BLaER1 (cell line): ENCODE measurements around the gene DUSP16.
A peak's percentile ranks its signal among the peaks of the same experiment; 100 is the strongest.

Experiments used
- H3K27ac ChIP-seq: shearing (Covaris generic); formaldehyde crosslinking; 2 replicates; pipeline ENCODE4 v1.8.1; 2022
- H3K27me3 ChIP-seq: shearing (Covaris generic); formaldehyde crosslinking; 2 replicates; pipeline ENCODE4 v1.8.1; 2022
- H3K36me3 ChIP-seq: shearing (Covaris generic); formaldehyde crosslinking; 2 replicates; pipeline ENCODE4 v1.8.1; 2022
- H3K4me1 ChIP-seq: shearing (Covaris generic); formaldehyde crosslinking; 2 replicates; pipeline ENCODE4 v1.8.1; 2022
- H3K4me2 ChIP-seq: shearing (Covaris generic); formaldehyde crosslinking; 2 replicates; pipeline ENCODE4 v1.8.1; 2022
- H3K4me3 ChIP-seq: shearing (Covaris generic); formaldehyde crosslinking; 2 replicates; pipeline ENCODE4 v1.8.1; 2022
- H3K9ac ChIP-seq: shearing (Covaris generic); formaldehyde crosslinking; 2 replicates; pipeline ENCODE4 v1.8.1; 2022
- H3K9me3 ChIP-seq: shearing (Covaris generic); formaldehyde crosslinking; 2 replicates; pipeline ENCODE4 v1.8.1; 2022
- H4K20me1 ChIP-seq: shearing (Covaris generic); formaldehyde crosslinking; 2 replicates; pipeline ENCODE4 v1.8.1; 2022
- Cebpa-rat ChIP-seq: shearing (Covaris generic); IDR thresholded peaks from 2 replicates; pipeline ENCODE4 v1.8.1; 2022

Gene DUSP16

GRCh38 chr12:12461923-12462315 is 100.7 kb downstream of the DUSP16 start:
- no peaks in the 10 kb centered on the region for H3K9me3 ChIP-seq
- no peaks in the 10 kb centered on the region for H3K27me3 ChIP-seq
- no peak for TF ChIP-seq Cebpa-rat
- H3K27ac ChIP-seq: no peak overlapping the region
- H3K4me1 ChIP-seq: peaks cover 5% of the 10 kb centered on the region
- no peak overlapping the region for H3K4me3 ChIP-seq
- no peak overlapping the region for H3K4me2 ChIP-seq
- peaks cover 4% of the 10 kb centered on the region; the same call in 1 of the 2 replicates for H3K36me3 ChIP-seq
- H4K20me1 ChIP-seq: no peaks in the 10 kb centered on the region
- no peak overlapping the region for H3K9ac ChIP-seq

DNA sequence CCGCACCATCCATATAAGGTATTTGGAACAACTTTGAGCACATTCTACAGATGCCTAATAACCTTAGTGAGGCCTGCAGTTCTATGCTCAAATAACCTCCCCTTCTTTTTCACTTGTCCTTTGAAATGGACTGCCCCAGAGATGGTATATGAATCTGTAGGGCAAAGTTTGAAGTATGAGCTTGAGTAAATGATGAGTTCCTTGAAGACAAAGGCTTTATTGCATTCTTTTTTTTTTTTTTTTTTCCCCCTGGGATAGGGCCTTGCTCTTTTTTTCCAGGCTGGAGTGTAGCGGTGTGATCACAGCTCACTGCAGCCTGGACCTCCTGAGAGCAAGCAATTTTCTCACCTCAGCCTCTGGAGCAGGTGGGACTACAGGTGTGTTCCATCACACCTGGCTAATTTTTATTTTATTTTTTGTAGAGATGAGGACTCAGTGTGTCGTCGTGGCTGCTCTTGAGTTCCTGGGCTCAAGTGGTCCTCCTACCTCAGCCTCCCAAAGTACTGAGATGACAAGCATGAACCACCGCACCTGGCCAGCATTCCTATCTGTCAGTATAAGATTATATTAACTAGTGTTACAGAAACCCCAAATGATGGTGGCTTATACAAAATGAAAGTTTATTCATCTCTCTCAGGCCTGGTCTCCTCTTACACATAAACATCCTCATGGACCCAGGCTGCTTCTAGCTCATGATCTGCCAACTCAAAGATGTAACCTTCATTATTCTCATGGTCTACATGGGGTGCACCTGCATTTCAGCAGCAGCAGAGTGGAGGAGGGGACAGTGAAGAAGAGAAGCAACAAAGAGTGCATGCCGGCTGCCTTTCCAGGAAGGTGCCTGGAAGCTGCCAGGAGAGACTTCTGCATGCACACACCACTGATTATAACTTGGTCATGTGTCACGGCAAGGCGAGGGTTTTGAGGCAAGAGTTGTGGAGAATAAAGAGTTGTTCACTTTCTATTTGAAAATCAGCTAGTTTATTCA is 101.4 kb downstream of the DUSP16 start:
- no peak overlapping the region for H3K4me2 ChIP-seq
- H3K9ac ChIP-seq: no peak overlapping the region
- no peaks in the 10 kb centered on the region for H4K20me1 ChIP-seq
- H3K27me3 ChIP-seq: no peaks in the 10 kb centered on the region
- H3K36me3 ChIP-seq: peaks cover 4% of the 10 kb centered on the region; the same call in 1 of the 2 replicates
- no peak overlapping the region for H3K4me3 ChIP-seq
- no peak for TF ChIP-seq Cebpa-rat
- H3K9me3 ChIP-seq: no peaks in the 10 kb centered on the region
- H3K4me1 ChIP-seq: peaks cover 3% of the 10 kb centered on the region; the same call in 1 of the 2 replicates
- H3K27ac ChIP-seq: no peak overlapping the region

- Histone ChIP-seq H3K9me3 (no peaks in the 10 kb centered on the region), H3K4me2 (no peak overlapping the region), H3K36me3 (no peaks in the 10 kb centered on the region), H3K27me3 (no peaks in the 10 kb centered on the region), H3K4me1 (peaks cover 4% of the 10 kb centered on the region; the same call in 1 of the 2 replicates), H3K4me3 (no peak overlapping the region), H3K27ac (no peak overlapping the region), H4K20me1 (no peaks in the 10 kb centered on the region), H3K9ac (no peak overlapping the region)
- TF ChIP-seq Cebpa-rat: no peak
Measured at GRCh38 chr12:12456637-12457036, 106.0 kb downstream of the DUSP16 start.

- Histone ChIP-seq H3K4me2 (no peak overlapping the region), H4K20me1 (no peaks in the 10 kb centered on the region), H3K4me3 (no peak overlapping the region), H3K27ac (no peak overlapping the region), H3K36me3 (no peaks in the 10 kb centered on the region), H3K9me3 (no peaks in the 10 kb centered on the region), H3K4me1 (peaks cover 4% of the 10 kb centered on the region; the same call in 1 of the 2 replicates), H3K9ac (no peak overlapping the region), H3K27me3 (no peaks in the 10 kb centered on the region)
- TF ChIP-seq Cebpa-rat: no peak
Measured at GRCh38 chr12:12454315-12454714, 108.3 kb downstream of the DUSP16 start.

GRCh38 chr12:12453635-12454034 is 109.0 kb downstream of the DUSP16 start:
- Histone ChIP-seq H3K9me3 (no peaks in the 10 kb centered on the region), H3K27ac (no peak overlapping the region), H3K4me3 (no peak overlapping the region), H3K4me1 (peaks cover 4% of the 10 kb centered on the region; the same call in 1 of the 2 replicates), H4K20me1 (no peaks in the 10 kb centered on the region), H3K36me3 (no peaks in the 10 kb centered on the region), H3K9ac (no peak overlapping the region), H3K4me2 (no peak overlapping the region), H3K27me3 (no peaks in the 10 kb centered on the region)
- TF ChIP-seq Cebpa-rat: no peak

DNA sequence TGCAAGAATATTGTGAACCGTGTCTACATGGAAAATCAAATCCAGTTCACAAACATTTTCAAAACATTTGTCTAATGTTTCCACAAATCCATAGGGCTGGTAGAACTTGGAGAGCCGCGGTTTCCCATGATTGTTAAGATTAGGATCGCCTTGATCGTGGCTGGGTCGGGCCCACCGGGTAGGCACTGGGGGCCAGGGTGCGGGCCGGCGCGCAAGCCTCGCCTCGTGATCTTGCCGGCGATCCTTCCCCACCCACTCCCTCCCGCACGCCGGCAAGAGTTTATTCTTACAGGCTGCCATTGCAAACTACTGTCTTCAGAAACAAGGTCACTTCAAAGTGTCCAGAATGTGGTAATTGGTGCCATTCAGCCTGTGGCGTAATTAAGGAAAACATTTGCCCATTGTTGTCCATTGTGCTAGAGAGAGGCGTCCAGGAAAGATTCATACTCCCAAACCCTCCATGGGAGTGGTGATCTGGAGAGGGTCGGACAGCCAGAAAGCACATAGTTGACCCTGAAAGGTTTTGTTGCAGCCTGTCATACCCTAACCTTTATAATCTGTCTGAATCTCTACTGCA is 110.2 kb downstream of the DUSP16 start:
- peaks cover 9% of the 10 kb centered on the region for H3K4me1 ChIP-seq
- no peak overlapping the region for H3K27ac ChIP-seq
- TF ChIP-seq Cebpa-rat: no peak
- H3K36me3 ChIP-seq: no peaks in the 10 kb centered on the region
- no peak overlapping the region for H3K9ac ChIP-seq
- no peaks in the 10 kb centered on the region for H3K9me3 ChIP-seq
- no peaks in the 10 kb centered on the region for H4K20me1 ChIP-seq
- no peak overlapping the region for H3K4me3 ChIP-seq
- H3K27me3 ChIP-seq: no peaks in the 10 kb centered on the region
- H3K4me2 ChIP-seq: no peak overlapping the region

DNA sequence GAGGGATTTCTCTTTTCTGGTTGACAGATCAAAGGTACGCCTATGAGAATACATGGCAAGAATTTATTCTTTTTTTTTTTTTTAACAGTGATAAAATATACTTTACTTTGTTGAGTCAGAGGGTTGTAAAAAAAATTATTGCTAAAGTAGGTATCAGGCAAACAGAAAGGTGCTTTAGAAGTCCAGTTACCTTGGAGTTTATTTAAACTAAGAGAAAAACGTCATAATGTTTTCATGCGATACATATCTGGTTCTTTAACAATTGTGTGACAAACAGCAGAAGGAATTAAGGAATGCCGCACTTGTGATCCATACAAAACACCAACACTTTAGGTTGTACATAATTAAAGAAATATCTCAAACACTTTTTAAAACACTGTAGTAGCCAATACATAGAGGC is 111.6 kb downstream of the DUSP16 start:
- Histone ChIP-seq H3K9me3 (no peaks in the 10 kb centered on the region), H3K9ac (no peak overlapping the region), H3K27ac (no peak overlapping the region), H3K27me3 (no peaks in the 10 kb centered on the region), H3K4me1 (peaks cover 16% of the 10 kb centered on the region), H3K4me2 (no peak overlapping the region), H3K4me3 (no peak overlapping the region), H4K20me1 (no peaks in the 10 kb centered on the region), H3K36me3 (no peaks in the 10 kb centered on the region)
- TF ChIP-seq Cebpa-rat: no peak

- Histone ChIP-seq H3K4me1 (peaks cover 14% of the 10 kb centered on the region), H3K4me2 (no peak overlapping the region), H3K4me3 (no peak overlapping the region), H3K9ac (no peak overlapping the region), H3K27me3 (no peaks in the 10 kb centered on the region), H4K20me1 (no peaks in the 10 kb centered on the region), H3K36me3 (no peaks in the 10 kb centered on the region), H3K9me3 (no peaks in the 10 kb centered on the region), H3K27ac (no peak overlapping the region)
- TF ChIP-seq Cebpa-rat: no peak
Measured at GRCh38 chr12:12450043-12450471, 112.6 kb downstream of the DUSP16 start.

- Histone ChIP-seq H3K9me3 (no peaks in the 10 kb centered on the region), H3K27ac (no peak overlapping the region), H3K36me3 (no peaks in the 10 kb centered on the region), H3K9ac (no peak overlapping the region), H3K4me2 (no peak overlapping the region), H4K20me1 (no peaks in the 10 kb centered on the region), H3K4me3 (no peak overlapping the region), H3K4me1 (peaks cover 14% of the 10 kb centered on the region), H3K27me3 (no peaks in the 10 kb centered on the region)
- no peak for TF ChIP-seq Cebpa-rat
Measured at GRCh38 chr12:12449533-12450025, 113.1 kb downstream of the DUSP16 start.

DNA sequence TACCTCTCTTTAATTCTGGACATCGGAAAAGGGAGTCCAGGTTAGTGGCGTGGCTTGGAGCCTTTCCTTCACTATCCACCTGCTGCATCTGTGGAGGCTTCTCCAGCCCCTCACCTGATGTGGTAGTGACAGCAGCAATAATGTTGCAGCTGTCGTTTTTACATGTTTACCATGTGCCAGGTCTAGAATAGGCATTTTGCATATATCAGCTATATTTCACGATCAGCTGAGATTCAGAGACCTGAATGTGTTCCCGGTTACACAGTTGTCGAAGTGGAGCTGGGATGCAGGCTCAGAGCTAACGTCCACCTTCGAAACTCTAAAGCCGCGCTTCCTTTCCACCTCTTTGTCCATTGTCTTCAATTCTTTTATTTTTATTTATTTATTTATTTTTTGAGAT is 114.8 kb downstream of the DUSP16 start:
- H4K20me1 ChIP-seq: no peaks in the 10 kb centered on the region

More for the DNA sequence above, 114.8 kb downstream of the DUSP16 start:
- H3K4me1 ChIP-seq: peaks cover 21% of the 10 kb centered on the region
- peak overlapping the region; percentile 52; the same call in 1 of the 2 replicates for H3K4me2 ChIP-seq
- H3K4me3 ChIP-seq: no peak overlapping the region
- TF ChIP-seq Cebpa-rat: no peak
- H3K36me3 ChIP-seq: no peaks in the 10 kb centered on the region
- H3K9me3 ChIP-seq: no peaks in the 10 kb centered on the region
- H3K27me3 ChIP-seq: no peaks in the 10 kb centered on the region
- H3K27ac ChIP-seq: no peak overlapping the region
- H3K9ac ChIP-seq: no peak overlapping the region
